GM23338 (cell line): ENCODE measurements around the gene MKI67.

ENCODE experiments used
- CREB1 ChIP-seq: fragments of 250-450 bp; sonication (Bioruptor Pico); IDR thresholded peaks from 2 replicates; pipeline ENCODE4 v1.5.0; 2020; ENCODE audit warnings: low read depth, mild to moderate bottlenecking, moderate library complexity
- EZH2 ChIP-seq: fragments of 200-600 bp; sonication (generic); IDR thresholded peaks from one replicate; pipeline ENCODE4 v1.8.0; 2017; ENCODE audit warnings: antibody characterized with exemption, mild to moderate bottlenecking, low read depth; ENCODE audit not compliant: unreplicated experiment
- EZH2phosphoT487 ChIP-seq: fragments of 200-600 bp; sonication (generic); IDR thresholded peaks from one replicate; pipeline ENCODE4 v1.8.1; 2018; ENCODE audit warnings: antibody characterized with exemption; ENCODE audit not compliant: unreplicated experiment
- TF ChIP-seq, protein P1 (sequence below), 2 experiments: fragments of 200-600 bp in 1 of 2; sonication (generic) in 1 of 2; conservative IDR thresholded peaks; 2 replicates each; pipeline versions ENCODE4 v1.5.1 to v1.6.1; 2016 to 2017; ENCODE audit warnings: antibody characterized with exemption in 2 of 2, low read depth in 2 of 2, mild to moderate bottlenecking in 2 of 2, moderate library complexity in 1 of 2
- TF ChIP-seq, protein P2 (sequence below): IDR thresholded peaks from one replicate; pipeline ENCODE4 v1.6.1; 2018; ENCODE audit warnings: antibody characterized with exemption; ENCODE audit not compliant: unreplicated experiment

DNA sequence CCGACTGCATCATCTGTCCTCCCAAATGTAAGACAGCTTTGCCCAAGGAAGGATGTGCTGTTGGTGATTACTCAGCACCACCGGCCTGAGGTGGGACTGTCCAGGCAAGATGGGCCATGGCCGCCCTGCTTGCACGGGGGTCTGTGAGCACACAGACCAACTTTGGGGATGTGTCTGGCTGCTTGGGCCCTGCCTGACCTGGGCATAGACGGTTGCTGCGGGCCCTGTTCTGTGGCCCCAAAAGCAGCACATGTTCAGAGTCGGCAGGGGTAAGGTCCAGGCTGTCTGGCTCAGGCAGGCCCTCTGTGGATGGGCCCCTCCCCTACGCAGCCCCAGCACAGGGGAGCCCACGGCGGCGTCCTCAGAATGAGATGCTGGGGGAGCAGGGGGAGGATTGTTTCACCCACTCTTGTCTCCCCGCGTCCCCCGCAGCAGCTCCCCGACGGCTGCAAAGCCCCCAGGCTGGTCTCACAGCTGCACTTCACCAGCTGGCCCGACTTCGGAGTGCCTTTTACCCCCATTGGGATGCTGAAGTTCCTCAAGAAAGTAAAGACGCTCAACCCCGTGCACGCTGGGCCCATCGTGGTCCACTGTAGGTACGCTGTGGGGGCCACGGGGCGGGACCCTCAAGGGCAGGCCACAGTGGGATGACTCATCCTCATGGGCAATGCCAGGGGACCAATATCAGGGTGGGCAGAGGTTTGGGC, 58.4 kb downstream of the MKI67 start:
- TF ChIP-seq CREB1 (CRISPR knock-in tag), result no peak
- TF ChIP-seq, protein P1, sequence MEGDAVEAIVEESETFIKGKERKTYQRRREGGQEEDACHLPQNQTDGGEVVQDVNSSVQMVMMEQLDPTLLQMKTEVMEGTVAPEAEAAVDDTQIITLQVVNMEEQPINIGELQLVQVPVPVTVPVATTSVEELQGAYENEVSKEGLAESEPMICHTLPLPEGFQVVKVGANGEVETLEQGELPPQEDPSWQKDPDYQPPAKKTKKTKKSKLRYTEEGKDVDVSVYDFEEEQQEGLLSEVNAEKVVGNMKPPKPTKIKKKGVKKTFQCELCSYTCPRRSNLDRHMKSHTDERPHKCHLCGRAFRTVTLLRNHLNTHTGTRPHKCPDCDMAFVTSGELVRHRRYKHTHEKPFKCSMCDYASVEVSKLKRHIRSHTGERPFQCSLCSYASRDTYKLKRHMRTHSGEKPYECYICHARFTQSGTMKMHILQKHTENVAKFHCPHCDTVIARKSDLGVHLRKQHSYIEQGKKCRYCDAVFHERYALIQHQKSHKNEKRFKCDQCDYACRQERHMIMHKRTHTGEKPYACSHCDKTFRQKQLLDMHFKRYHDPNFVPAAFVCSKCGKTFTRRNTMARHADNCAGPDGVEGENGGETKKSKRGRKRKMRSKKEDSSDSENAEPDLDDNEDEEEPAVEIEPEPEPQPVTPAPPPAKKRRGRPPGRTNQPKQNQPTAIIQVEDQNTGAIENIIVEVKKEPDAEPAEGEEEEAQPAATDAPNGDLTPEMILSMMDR (conservative IDR thresholded peaks at IDR 0.05; ENCODE audit: low read depth in 2 of 2), result no peak
- TF ChIP-seq EZH2, result no peak
- no peak for TF ChIP-seq EZH2phosphoT487
- TF ChIP-seq, protein P2, sequence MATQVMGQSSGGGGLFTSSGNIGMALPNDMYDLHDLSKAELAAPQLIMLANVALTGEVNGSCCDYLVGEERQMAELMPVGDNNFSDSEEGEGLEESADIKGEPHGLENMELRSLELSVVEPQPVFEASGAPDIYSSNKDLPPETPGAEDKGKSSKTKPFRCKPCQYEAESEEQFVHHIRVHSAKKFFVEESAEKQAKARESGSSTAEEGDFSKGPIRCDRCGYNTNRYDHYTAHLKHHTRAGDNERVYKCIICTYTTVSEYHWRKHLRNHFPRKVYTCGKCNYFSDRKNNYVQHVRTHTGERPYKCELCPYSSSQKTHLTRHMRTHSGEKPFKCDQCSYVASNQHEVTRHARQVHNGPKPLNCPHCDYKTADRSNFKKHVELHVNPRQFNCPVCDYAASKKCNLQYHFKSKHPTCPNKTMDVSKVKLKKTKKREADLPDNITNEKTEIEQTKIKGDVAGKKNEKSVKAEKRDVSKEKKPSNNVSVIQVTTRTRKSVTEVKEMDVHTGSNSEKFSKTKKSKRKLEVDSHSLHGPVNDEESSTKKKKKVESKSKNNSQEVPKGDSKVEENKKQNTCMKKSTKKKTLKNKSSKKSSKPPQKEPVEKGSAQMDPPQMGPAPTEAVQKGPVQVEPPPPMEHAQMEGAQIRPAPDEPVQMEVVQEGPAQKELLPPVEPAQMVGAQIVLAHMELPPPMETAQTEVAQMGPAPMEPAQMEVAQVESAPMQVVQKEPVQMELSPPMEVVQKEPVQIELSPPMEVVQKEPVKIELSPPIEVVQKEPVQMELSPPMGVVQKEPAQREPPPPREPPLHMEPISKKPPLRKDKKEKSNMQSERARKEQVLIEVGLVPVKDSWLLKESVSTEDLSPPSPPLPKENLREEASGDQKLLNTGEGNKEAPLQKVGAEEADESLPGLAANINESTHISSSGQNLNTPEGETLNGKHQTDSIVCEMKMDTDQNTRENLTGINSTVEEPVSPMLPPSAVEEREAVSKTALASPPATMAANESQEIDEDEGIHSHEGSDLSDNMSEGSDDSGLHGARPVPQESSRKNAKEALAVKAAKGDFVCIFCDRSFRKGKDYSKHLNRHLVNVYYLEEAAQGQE, result no peak
